CD4-positive, alpha-beta T cell treated with Interleukin-15 for 1 hour (primary cell): ENCODE measurements around the gene ALX4.

Experiments
- DNase-seq: peaks from one replicate; pipeline ENCODE4 v3.0.0-alpha.2; 2020

Gene ALX4

GRCh38 chr11:44266056-44266780 lies 43.7 kb downstream of the ALX4 start:
- DNase-seq: no peak

DNA sequence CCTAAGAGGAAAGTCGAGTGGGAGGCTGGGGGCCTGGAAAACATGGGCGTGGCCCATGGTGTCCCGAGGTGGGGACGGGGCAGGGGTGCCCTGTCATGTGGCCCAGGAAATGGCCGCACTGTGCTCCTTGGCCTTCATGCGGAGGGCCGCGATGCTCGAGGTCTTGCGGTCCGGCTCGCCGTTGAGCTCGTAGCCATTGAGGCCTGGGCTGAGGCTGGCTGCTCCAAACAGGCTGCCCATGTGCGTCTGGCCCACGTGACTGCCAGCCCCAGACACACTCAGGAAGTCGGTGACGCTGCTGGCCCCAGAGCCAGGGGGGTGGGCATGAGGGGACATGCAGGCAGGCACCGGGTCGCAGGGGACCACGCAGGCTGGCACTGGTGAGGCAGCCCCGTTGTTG lies 45.2 kb downstream of the ALX4 start:
- DNase-seq: no peak

DNA sequence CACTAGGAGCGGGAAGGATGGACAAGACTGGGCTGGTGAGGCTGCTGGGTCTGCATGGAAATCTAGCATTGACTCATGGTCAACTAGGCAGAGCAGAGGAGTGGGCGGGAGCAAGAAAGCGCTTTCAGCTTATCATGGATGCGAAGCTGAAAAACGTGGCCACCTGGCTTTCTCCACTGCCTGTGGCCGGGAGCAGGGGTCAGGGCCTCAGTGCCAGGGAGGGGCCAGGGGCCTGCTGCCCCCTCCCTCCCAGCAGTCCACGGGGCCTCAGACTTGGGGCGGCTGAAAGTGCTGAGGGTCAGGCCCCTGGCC lies 45.5 kb downstream of the ALX4 start:
- no peak for DNase-seq

DNA sequence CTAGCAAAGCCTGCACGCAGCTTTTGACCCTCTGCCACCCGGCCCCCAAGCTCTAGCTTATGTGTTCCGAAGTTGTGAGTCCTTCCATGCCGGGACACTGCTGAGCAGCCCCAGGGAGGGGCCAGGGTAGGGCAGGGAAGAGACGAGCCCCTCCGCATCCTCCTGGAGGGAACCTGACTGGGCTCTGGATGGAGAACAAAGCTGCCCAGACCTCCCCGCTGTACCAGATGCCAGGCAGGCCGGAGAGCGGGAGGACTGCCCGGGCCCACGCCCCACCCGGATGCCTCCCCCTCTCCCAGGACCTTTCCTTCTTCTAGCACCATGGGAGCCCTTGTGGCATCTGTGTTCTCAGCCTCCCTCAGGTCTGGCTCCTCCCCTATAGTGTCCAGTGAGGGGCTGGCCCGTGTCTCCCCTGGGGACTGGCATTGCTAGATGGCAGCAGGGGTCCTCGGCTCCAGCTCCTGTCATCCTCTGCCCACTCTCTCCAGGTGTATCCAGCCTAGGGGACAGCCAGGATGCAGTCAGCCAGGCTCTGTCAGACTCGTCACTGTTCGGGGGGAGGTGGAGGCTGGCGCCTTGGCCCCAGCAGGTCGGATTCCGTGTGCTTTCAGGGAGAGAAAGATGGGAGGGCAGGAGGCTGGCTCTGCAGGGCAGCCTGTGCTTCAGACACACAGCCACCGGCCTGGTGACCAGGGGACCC lies 46.1 kb downstream of the ALX4 start:
- DNase-seq: no peak

DNA sequence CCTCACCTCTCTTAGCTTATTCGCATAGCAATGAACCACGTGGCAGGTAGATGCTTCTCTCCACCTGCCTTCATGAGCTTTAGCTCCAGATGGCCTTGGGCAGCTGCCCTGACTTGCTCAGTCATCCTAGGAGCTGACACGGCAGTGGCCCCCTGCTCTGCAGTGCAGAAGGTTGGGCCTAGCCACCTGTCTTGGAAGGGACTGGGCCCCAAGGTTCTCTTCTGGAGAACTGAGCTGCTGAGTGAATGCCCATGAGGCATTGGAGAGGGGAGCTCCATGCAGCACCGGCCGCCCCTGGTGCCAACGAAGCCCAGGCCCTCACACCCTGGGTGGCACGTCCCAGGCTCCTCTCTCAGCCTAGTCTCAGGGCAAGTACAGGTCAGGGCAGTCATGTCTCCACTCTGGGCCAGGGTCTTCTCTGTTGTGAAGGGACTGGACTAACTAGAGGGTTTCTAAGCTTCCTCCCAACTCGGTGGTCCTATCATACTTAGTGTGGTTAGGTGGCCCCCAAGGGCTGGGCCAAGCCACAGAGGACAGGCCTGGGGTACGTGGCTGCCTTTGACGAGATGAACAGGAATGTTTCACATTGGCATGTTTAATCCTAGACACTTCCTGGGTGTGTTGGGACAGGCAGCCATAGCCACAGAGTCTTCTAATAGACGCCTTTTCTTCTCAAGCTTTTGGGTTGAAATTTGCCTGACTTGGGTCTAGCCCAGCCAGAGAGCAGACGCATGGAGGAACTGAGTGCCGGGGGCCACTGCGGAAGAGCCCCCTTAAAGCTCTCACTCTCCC lies 47.9 kb downstream of the ALX4 start:
- no peak for DNase-seq

DNA sequence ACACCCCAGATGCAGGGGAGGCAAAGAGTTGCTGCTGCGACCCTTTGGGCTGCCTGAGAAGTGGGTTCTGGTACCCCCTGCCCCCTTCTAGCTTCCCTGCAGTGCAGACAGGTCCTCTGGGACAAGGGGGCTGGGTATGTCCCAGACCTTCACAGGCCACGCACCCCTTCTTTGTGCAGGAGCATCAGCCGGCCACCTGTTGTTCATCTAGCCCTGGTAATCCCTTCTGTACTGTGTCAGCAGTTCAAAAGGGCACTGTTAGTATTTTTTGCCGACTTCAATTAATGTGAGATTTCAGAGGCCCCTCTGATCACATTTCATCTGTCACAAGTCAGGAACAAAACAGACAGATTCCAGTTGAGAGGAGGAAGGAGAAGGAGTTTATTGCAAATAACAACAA lies 49.9 kb downstream of the ALX4 start:
- DNase-seq: no peak

DNA sequence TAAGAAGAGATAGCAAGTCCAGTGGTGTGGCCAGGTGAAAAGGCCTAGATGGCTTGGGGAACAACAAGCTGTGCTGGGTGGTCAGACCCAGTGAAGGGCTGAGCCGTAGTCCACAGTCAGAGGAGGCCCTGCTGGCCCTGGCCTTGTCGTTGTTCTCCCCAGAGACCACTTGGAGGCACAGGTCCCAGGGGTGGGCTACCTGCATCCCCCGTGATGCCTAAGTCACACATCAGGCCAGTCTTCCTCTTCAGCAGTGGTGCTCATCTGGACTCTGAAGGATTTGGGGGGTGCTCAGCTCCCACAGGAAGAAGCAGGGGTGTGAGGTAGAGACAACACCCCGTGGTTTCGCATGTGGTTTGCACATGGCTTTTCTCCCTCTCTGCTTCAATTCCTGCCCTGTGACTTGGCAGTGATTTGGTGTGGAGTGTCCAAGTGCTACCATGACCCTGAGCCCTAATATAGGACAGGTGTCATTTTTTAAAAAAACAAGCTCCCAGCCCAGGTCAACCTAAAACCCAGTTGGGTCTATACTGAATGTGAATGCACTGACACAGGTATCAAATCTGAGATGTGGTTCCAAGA lies 51.0 kb downstream of the ALX4 start:
- DNase-seq: no peak

GRCh38 chr11:44258190-44258489 lies 51.8 kb downstream of the ALX4 start:
- DNase-seq: no peak

- no peak for DNase-seq
These were observed 52.4 kb downstream of the ALX4 start for GRCh38 chr11:44257338-44258189.

DNA sequence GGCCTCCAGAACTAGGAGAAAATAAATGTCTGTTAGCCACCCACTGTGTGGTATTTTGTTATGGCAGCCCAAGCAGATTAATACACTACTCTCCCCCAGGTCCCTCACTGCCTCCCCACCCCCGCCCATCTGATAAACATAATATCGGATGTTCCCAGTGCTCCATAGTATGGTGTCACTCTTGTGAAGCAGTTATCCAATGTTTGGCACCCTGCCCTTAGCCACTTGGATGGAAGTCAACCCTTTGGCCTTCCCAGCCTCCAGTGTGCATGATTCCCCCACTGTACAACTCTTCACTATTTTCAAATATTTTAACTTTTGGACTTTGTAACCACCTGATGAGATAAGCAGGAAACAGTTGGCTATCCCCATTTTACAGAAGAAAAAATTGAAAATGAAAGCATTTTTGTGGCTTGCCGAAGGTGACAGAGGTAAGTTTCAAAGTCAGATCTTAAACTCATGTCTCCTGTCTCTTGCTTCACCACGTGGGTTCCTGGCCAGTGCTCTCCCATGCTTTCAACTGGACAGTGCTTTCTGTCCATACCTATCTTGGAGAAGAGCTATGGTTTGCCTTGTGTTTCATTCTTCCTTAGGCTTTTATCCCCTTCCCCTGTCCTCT lies 53.2 kb downstream of the ALX4 start:
- no peak for DNase-seq

DNA sequence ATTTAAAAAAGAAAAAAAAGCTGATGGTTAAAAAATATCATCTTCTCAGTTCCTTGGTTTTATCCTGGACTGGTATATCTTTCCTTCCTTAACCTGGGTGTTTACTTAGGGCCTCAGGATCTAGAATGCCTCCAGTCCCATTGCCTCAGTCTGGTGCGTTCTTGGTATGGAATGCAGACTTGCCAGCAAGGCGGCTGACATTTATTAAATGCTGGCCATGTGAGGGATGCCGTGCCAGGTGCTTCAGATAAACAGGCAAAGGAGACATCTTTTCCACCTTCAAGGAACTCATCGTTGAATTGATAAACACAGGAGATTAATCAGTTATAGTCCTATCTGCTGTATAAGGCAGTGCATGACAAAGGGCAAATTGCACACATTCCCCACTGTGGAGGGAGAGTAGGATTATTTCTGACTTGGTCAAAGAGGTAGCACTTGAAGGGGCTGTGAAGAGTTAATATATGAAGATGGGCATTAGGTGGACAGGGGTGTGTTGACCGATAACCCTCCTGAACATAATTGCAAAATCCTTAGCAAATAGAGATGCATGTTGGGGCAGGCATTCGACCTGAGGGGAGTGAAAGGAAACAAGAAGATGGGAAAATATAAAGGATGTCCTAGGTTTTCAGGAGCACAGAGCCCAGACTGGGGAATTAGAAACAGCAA lies 54.4 kb downstream of the ALX4 start:
- no peak for DNase-seq

- no peak for DNase-seq
These were observed 56.8 kb downstream of the ALX4 start for GRCh38 chr11:44252999-44253602.

- DNase-seq: no peak
These were observed 59.5 kb downstream of the ALX4 start for GRCh38 chr11:44250421-44250820.

GRCh38 chr11:44248109-44248508 lies 61.8 kb downstream of the ALX4 start:
- no peak for DNase-seq

DNA sequence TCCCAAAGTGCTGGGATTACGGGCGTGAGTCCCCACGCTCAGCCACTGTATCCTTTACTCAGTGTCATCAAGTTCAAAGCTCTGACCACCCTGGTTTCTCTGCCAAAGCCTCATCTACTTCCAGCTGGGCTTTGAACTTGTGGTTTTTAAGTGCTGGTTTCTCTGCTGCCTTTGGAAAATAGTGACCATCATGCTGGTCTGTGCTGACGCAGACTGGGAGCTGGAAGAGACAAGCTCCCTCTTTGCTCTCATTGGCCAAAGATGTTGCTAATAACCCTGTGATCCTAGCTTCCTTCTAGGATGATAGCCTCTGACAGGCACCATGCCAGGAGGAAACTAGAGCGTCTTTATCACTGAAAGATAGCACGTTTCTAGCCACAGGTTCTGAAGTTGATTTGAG lies 62.4 kb downstream of the ALX4 start:
- no peak for DNase-seq

DNA sequence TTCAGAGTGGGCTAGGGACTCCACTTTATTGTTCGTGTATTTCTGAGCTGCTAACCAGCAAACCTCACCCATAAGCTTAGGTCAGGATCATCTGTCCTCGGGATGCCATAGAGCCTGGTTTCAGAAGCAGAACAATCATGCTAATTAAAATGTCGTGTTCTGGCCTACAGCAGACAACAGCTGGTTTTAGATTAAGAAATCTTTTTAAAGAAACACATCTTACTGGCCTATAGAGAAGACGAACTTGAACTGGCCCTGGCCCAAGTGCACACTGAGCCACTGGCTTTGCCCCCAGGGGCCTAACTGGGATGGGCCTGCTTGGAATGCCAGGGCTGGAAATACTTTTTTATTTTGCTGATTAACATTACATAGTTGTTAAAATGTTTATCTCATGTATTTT lies 63.2 kb downstream of the ALX4 start:
- DNase-seq: no peak

- no peak for DNase-seq
These were observed 65.2 kb downstream of the ALX4 start for GRCh38 chr11:44244639-44245310.

DNA sequence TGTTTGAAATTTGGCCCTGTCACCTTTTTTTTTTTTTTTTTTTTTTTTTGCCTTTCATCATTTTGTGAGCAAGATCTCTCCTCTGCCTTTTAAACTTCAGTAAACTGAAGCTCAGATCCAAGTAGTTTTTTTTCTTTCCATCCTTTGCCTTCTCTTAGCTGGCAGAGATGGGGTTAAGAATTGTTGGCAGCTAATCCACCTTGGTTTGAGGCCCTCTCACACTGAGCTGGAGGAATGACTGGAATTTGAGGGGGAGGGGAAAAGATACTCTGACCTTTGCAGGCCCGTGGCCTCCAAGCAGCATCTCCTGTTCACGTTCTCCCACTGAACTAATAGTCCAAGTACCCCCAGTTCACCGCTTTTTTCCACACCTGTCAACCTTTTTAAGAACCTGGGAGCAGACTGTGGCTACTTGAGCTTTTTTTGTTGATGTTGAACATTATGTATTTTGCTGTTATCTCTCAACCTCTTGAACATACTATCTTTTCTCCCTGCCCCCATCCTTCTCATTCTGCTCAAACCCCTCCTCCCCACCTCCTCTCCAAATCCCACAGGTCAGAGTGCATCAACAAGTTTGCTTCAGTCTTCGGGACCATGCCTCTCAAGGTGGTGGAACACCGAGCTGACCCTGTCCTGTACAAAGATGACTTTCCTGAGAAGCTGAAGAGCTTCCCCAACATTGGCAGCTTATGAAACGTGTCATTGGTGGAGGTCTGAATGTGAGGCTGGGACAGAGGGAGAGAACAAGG lies 66.2 kb downstream of the ALX4 start:
- no peak for DNase-seq

- DNase-seq: no peak
These were observed 66.9 kb downstream of the ALX4 start for GRCh38 chr11:44243086-44243485.

DNA sequence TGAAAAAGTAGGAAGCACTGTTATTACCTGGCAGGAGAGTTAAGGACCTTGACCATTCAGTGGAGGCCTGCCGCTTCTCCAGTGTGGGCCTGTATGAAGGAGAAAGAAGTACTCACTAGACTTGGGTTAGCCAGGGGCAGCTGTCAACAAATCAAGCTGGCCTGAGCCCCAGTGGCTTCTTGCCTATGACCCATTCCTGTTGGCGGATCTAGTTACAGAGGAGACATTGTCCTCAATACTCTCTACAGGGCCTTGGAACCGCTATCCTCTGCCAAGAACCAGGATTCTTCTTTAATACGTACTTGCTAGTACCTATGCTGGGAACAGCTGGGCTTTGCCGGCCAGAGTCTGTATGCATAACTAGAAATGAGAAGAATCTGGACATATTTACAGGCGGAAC lies 68.1 kb downstream of the ALX4 start:
- no peak for DNase-seq
